HL-60 (cell line): ENCODE results near the gene CAPN9.

ENCODE experiments used
- DNase-seq, 2 experiments: peaks; one replicate each; pipeline ENCODE4 v3.0.0-alpha.2; 2010 to 2020; ENCODE audit warnings: low read depth in 1 of 2, low spot score in 1 of 2
- H3K27ac ChIP-seq: fragments of 250-450 bp; sonication (Bioruptor Pico); replicated peaks from 2 replicates; pipeline ENCODE4 v1.5.1; 2020; ENCODE audit warnings: mild to moderate bottlenecking, moderate library complexity
- H3K27me3 ChIP-seq: fragments of 250-450 bp; sonication (Bioruptor Pico); 2 replicates; pipeline ENCODE4 v1.5.1; 2021; ENCODE audit warnings: mild to moderate bottlenecking, moderate library complexity; ENCODE audit not compliant: insufficient read depth, poor library complexity, severe bottlenecking
- H3K4me3 ChIP-seq: replicated peaks from 2 replicates; pipeline ENCODE4 v1.5.1; 2011; ENCODE audit warnings: mild to moderate bottlenecking, control low read depth, low read length; ENCODE audit not compliant: insufficient read depth
- CTCF ChIP-seq: IDR thresholded peaks from one replicate; pipeline ENCODE4 v1.5.1; 2011; ENCODE audit warnings: low read length, control low read depth, inconsistent platforms; ENCODE audit not compliant: insufficient read depth
- GABPA ChIP-seq: IDR thresholded peaks from 2 replicates; pipeline ENCODE4 v1.6.1; 2012; ENCODE audit warnings: low read depth
- POLR2AphosphoS5 ChIP-seq: IDR thresholded peaks from 2 replicates; pipeline ENCODE4 v1.6.1; 2012; ENCODE audit warnings: low read depth
- REST ChIP-seq: IDR thresholded peaks from 2 replicates; pipeline ENCODE4 v1.6.1; 2012; ENCODE audit warnings: low read depth; ENCODE audit not compliant: insufficient replicate concordance
- SPI1 ChIP-seq: IDR thresholded peaks from 2 replicates; pipeline ENCODE4 v1.6.1; 2012; ENCODE audit warnings: low read depth, mild to moderate bottlenecking, borderline replicate concordance

The CAPN9 gene

GRCh38 chr1:230792691-230793462 lies 45.7 kb downstream of the CAPN9 start:
- Histone ChIP-seq H3K27me3 (peaks cover 4% of the 10 kb centered on the region), H3K4me3 (no peak overlapping the region), H3K27ac (no peak overlapping the region)
- TF ChIP-seq SPI1 = no peak
- no peak for TF ChIP-seq CTCF
- no peak for TF ChIP-seq REST
- TF ChIP-seq GABPA = no peak
- no peak for TF ChIP-seq POLR2AphosphoS5
- no peak for DNase-seq

GRCh38 chr1:230793463-230793745 lies 46.2 kb downstream of the CAPN9 start:
- TF ChIP-seq GABPA (no peak), SPI1 (no peak), CTCF (no peak), POLR2AphosphoS5 (no peak), REST (no peak)
- peaks cover 4% of the 10 kb centered on the region for H3K27me3 ChIP-seq
- H3K4me3 ChIP-seq = no peak overlapping the region
- no peak for DNase-seq
- no peak overlapping the region for H3K27ac ChIP-seq

- Histone ChIP-seq H3K27ac (no peak overlapping the region), H3K4me3 (no peak overlapping the region), H3K27me3 (peaks cover 4% of the 10 kb centered on the region)
- TF ChIP-seq CTCF = no peak
- DNase-seq = no peak
These were observed 47.2 kb downstream of the CAPN9 start for GRCh38 chr1:230794431-230794830.

GRCh38 chr1:230794871-230795605 lies 47.9 kb downstream of the CAPN9 start:
- no peak for DNase-seq
- H3K27me3 ChIP-seq = peaks cover 4% of the 10 kb centered on the region
- H3K27ac ChIP-seq = no peak overlapping the region
- H3K4me3 ChIP-seq = no peak overlapping the region
- TF ChIP-seq SPI1 = no peak
- TF ChIP-seq REST = no peak
- no peak for TF ChIP-seq CTCF
- TF ChIP-seq POLR2AphosphoS5 = no peak
- no peak for TF ChIP-seq GABPA
